ENCODE data around the gene KRTAP12-1.

- TF ChIP-seq REST (IDR thresholded peaks at IDR 0.05; ENCODE audit: insufficient read depth in 1 of 2, low read depth in 2 of 2, low read length in 2 of 2) (no peak), TAF1 (IDR thresholded peaks at IDR 0.05; ENCODE audit: borderline replicate concordance, insufficient read depth, low read length) (no peak), POLR2AphosphoS5 (IDR thresholded peaks at IDR 0.05; ENCODE audit: low read depth, low read length) (no peak)
Observed at GRCh38 chr21:44696572-44696971, 14.6 kb upstream of the KRTAP12-1 start.

Data from PFSK-1 (cell line).